KOPT-K1 (cell line): ENCODE data around the gene NRROS.
"Not testable (repeated sequence)": the region's sequence is repeated elsewhere in the genome, so short reads cannot be mapped to it uniquely, and the experiment has no call there.

Experiments used
- H3K27ac ChIP-seq: fragments of 200-600 bp; sonication (generic); 2 replicates; pipeline ENCODE4 v1.5.1; 2016; ENCODE audit warnings: antibody characterized with exemption, mild to moderate bottlenecking, low read depth, low read length; ENCODE audit not compliant: poor library complexity, severe bottlenecking
- H3K36me3 ChIP-seq: fragments of 200-600 bp; sonication (generic); 2 replicates; pipeline ENCODE4 v1.5.1; 2017; ENCODE audit warnings: antibody characterized with exemption, mild to moderate bottlenecking, low read length, moderate library complexity; ENCODE audit not compliant: insufficient read depth
- H3K9me3 ChIP-seq: fragments of 200-600 bp; sonication (generic); 2 replicates; pipeline ENCODE4 v1.5.1; 2017; ENCODE audit warnings: antibody characterized with exemption, low read length, mild to moderate bottlenecking; ENCODE audit not compliant: insufficient read depth, poor library complexity, severe bottlenecking

NRROS gene

DNA sequence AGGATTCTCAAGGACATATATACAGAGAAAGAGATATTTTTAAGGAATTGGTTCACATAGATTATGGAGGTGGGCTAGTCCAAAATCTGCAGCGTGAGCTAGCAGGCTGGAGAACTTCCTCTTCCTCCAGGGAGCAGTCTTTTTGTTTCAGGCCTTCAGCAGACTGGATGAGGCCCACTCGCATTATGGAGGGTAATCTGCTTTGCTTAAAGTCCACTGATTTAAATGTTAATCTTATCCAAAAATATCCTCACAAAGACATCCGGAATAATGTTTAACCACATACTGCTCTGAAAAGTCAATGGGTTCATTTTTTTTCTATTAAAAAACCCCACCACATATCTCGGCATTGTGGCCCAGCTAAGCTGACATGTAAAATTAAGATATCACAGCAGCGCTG, 22.2 kb upstream of the NRROS start:
- peak overlapping the region; percentile 99 for H3K27ac ChIP-seq
- H3K36me3 ChIP-seq: no peaks in the 10 kb centered on the region
- H3K9me3 ChIP-seq: no peaks in the 10 kb centered on the region

- H3K36me3 ChIP-seq: no peaks in the 10 kb centered on the region
- peak overlapping the region; percentile 99 for H3K27ac ChIP-seq
- no peaks in the 10 kb centered on the region for H3K9me3 ChIP-seq
Observed at GRCh38 chr3:196619223-196619622, 20.3 kb upstream of the NRROS start.

DNA sequence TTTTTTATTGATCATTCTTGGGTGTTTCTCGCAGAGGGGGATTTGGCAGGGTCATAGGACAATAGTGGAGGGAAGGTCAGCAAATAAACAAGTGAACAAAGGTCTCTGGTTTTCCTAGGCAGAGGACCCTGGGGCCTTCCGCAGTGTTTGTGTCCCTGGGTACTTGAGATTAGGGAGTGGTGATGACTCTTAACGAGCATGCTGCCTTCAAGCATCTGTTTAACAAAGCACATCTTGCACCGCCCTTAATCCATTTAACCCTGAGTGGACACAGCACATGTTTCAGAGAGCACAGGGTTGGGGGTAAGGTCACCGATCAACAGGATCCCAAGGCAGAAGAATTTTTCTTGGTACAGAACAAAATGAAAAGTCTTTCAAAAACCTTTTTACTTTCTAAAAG, 19.9 kb upstream of the NRROS start:
- H3K27ac ChIP-seq: peak overlapping the region; percentile 100
- H3K9me3 ChIP-seq, H3K36me3 ChIP-seq: not testable (repeated sequence)

DNA sequence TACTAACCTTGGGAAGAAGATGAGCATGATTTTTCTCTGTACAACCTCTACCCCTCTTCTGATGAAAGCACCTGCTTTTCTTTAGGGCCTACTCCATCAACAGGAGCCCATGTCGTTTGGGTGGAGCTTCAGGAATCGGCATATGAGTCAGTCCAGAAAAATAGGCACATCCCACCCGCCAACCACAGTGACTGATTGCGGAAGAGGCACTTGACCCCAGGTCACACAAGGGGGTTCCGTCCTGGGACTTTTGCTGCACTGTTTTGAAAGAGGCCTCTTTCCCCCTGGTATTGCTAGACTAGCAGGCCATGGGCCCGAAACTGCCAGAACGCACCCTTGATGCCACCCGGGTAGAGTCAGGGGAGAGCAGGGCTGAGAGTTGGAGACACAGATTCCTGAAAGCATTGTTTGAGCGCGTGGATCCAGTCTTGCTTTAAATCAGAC, 19.3 kb upstream of the NRROS start:
- Histone ChIP-seq H3K9me3 (no peaks in the 10 kb centered on the region), H3K27ac (peak overlapping the region; percentile 100), H3K36me3 (no peaks in the 10 kb centered on the region)

GRCh38 chr3:196620684-196621083, 18.8 kb upstream of the NRROS start:
- Histone ChIP-seq H3K9me3 (no peaks in the 10 kb centered on the region), H3K36me3 (no peaks in the 10 kb centered on the region), H3K27ac (peak overlapping the region; percentile 100)

GRCh38 chr3:196621611-196622010, 17.9 kb upstream of the NRROS start:
- Histone ChIP-seq H3K36me3 (no peaks in the 10 kb centered on the region), H3K9me3 (no peaks in the 10 kb centered on the region), H3K27ac (peak overlapping the region; percentile 100)

GRCh38 chr3:196624067-196624790, 15.3 kb upstream of the NRROS start:
- Histone ChIP-seq H3K27ac (peak overlapping the region; percentile 100), H3K36me3 (no peaks in the 10 kb centered on the region), H3K9me3 (no peaks in the 10 kb centered on the region)

DNA sequence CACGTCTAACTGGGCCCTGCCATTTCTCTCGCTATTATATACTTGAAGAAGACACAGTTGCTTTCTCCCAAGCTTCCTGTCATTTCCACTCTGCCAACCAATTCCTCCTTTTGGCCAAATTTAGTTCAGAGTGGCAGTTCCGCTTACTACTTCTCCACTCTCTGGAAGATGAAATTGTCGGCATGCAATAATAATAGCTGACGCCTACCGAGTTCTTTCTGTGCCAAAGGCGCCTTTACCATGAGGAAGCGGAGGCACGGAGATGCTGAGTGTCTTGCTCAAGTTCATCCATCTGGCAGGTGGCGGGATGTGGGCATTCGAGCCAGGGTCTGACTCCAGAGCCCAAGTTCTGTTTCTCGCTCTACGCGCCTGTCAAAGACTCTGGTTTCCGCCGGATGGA, 14.6 kb upstream of the NRROS start:
- no peaks in the 10 kb centered on the region for H3K36me3 ChIP-seq
- H3K27ac ChIP-seq: peak overlapping the region; percentile 100
- no peaks in the 10 kb centered on the region for H3K9me3 ChIP-seq

GRCh38 chr3:196625331-196625730, 14.2 kb upstream of the NRROS start:
- Histone ChIP-seq H3K27ac (peak overlapping the region; percentile 100), H3K9me3 (no peaks in the 10 kb centered on the region), H3K36me3 (no peaks in the 10 kb centered on the region)

GRCh38 chr3:196627918-196628231, 11.6 kb upstream of the NRROS start:
- Histone ChIP-seq H3K9me3 (no peaks in the 10 kb centered on the region), H3K27ac (peak overlapping the region; percentile 100), H3K36me3 (no peaks in the 10 kb centered on the region)

DNA sequence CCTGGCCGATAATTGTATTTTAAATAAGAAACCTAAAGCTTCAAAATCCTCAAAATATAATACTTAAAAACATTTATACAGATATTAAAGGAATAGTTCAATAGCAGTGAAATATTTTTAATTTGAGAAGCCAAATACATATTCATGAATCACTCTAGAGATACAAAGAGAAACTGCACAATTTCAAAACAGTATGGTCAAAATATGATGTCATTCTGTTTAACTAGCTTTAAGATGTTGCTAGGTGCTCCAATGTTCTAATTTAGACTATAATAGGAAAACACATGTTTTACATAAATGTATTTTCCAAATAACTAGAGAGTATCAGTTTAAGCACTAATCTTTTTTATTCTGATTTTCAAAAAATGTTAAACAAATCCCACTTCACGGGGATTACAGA, 10.3 kb upstream of the NRROS start:
- no peaks in the 10 kb centered on the region for H3K9me3 ChIP-seq
- H3K36me3 ChIP-seq: no peaks in the 10 kb centered on the region
- peak overlapping the region; percentile 100 for H3K27ac ChIP-seq

- H3K27ac ChIP-seq: peak overlapping the region; percentile 100
- H3K9me3 ChIP-seq: no peaks in the 10 kb centered on the region
- no peaks in the 10 kb centered on the region for H3K36me3 ChIP-seq
Observed at GRCh38 chr3:196631682-196632045, 7.8 kb upstream of the NRROS start.

DNA sequence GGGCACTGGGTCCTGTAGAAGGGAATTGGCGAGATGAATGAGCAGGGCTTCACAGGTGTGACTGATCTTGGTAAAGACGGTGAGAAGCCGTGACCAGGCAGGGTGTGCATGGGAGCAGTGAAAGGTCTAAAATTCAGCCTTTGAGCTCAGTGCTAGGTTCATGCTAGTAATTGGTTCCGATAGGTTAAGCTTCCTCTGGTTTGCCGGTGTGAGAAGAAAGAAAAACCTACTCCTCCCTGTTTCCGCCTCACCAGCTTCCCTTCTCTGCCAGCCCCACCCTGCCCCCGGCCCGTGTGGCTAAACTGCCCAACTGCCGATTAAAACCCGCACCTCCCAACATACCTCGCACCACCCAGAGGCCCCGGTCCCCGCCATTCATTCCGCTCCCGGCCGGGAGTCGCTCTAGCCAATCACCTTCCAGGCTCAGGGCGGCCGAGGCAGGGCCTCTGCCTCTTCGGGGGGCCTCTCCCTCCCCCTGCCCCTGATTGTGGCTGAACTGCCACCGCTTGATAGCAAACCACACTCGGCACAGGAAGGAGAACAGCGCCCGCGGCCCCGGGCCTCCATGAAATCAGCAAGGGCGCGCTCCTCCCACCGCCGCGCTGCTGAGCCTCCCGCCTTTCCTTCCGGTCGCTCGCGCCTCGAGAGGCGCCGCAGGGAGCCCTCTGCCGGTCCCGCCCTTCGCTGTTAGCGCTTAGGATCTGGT, 7.3 kb upstream of the NRROS start:
- Histone ChIP-seq H3K27ac (peak overlapping the region; percentile 100), H3K36me3 (no peaks in the 10 kb centered on the region), H3K9me3 (no peaks in the 10 kb centered on the region)

GRCh38 chr3:196633555-196634151, 5.8 kb upstream of the NRROS start:
- no peaks in the 10 kb centered on the region for H3K36me3 ChIP-seq
- no peaks in the 10 kb centered on the region for H3K9me3 ChIP-seq
- peak overlapping the region; percentile 99 for H3K27ac ChIP-seq

DNA sequence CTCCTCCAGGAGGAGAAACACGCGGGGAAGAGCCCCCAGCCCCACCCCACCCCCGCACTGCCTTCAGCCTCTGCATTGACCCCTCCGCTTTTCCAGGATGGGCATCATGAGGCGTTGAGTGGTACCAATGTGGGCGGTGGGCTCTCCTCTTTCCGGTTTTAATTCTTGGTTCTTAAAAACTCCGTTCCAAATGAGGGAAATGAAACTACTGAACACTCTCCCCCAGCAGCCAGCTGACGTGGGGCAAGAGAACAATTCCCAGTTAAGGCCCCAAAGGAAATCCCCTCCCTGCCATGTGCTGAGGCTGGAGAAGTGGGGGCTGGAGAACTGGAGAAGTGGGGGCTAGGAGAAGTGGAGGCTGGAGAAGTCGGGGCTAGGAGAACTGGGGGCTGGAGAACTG, 5.3 kb upstream of the NRROS start:
- no peaks in the 10 kb centered on the region for H3K36me3 ChIP-seq
- H3K9me3 ChIP-seq: no peaks in the 10 kb centered on the region
- peak overlapping the region; percentile 99 for H3K27ac ChIP-seq

DNA sequence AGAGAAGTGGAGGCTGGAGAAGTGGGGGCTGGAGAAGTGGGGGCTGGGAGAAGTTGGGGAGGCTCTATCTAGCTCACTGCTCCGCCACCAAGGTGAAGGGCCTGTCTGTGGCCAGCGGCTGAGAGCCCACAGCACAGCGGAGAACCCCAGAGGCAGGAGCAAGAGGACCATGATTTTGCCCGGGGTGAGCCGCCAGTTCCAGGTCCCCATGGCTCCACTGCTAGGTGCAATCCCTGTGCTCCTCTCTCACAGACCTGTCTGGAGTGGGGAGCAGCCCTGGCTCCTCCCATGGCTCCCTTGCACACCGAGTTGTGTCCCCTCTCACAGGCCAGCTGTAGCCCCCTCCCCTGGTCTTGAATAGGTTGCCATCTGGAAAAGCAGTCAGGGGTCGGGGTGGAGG, 4.7 kb upstream of the NRROS start:
- H3K36me3 ChIP-seq: peaks cover 2% of the 10 kb centered on the region; the same call in 1 of the 2 replicates
- H3K9me3 ChIP-seq: no peaks in the 10 kb centered on the region
- peak overlapping the region; percentile 99 for H3K27ac ChIP-seq
